OCI-LY1 (cell line): Measurements from ENCODE around the gene APOBEC4.

Experiments used
- H2AFZ ChIP-seq: fragments of 200-600 bp; sonication (generic), shearing (Covaris generic); 2 replicates; pipeline ENCODE4 v1.6.0; 2014; ENCODE audit warnings: antibody characterized with exemption, mild to moderate bottlenecking, low read length
- H3F3A ChIP-seq: fragments of 200-600 bp; sonication (generic), shearing (Covaris generic); 2 replicates; pipeline ENCODE4 v1.6.0; 2014; ENCODE audit warnings: mild to moderate bottlenecking, antibody characterized with exemption, low read length, moderate library complexity; ENCODE audit not compliant: insufficient read depth
- H3K27ac ChIP-seq: fragments of 200-600 bp; sonication (generic); 2 replicates; pipeline ENCODE4 v1.5.1; 2014; ENCODE audit warnings: low read length, mixed run types, mild to moderate bottlenecking, low read depth; ENCODE audit not compliant: poor library complexity, severe bottlenecking
- H3K27me3 ChIP-seq: fragments of 200-600 bp; sonication (generic); 2 replicates; pipeline ENCODE4 v1.6.0; 2014; ENCODE audit warnings: antibody characterized with exemption, mild to moderate bottlenecking, low read length, moderate library complexity; ENCODE audit not compliant: insufficient read depth
- H3K36me3 ChIP-seq: fragments of 200-600 bp; sonication (generic); 2 replicates; pipeline ENCODE4 v1.6.1; 2014; ENCODE audit warnings: mild to moderate bottlenecking, antibody characterized with exemption, low read length, moderate library complexity, mixed read lengths; ENCODE audit not compliant: insufficient read depth
- H3K4me1 ChIP-seq: fragments of 200-600 bp; sonication (generic); 2 replicates; pipeline ENCODE4 v1.5.1; 2014; ENCODE audit warnings: mild to moderate bottlenecking, low read length, moderate library complexity; ENCODE audit not compliant: insufficient read depth, severe bottlenecking
- H3K4me2 ChIP-seq: fragments of 200-600 bp; sonication (generic), shearing (Covaris generic); 2 replicates; pipeline ENCODE4 v1.6.1; 2014; ENCODE audit warnings: low read length
- H3K4me3 ChIP-seq: fragments of 200-600 bp; sonication (generic); 2 replicates; pipeline ENCODE4 v1.5.1; 2014; ENCODE audit warnings: low read length, low read depth, mild to moderate bottlenecking, mixed read lengths; ENCODE audit not compliant: poor library complexity, severe bottlenecking
- H3K79me2 ChIP-seq: fragments of 200-600 bp; shearing (Covaris generic); 2 replicates; pipeline ENCODE4 v1.6.1; 2016; ENCODE audit warnings: mixed run types, low read length, mixed read lengths; ENCODE audit not compliant: insufficient read depth
- H3K9ac ChIP-seq: fragments of 200-600 bp; sonication (generic), shearing (Covaris generic); 2 replicates; pipeline ENCODE4 v1.6.1; 2014; ENCODE audit warnings: mild to moderate bottlenecking, low read length, mixed read lengths
- H3K9me2 ChIP-seq: fragments of 200-600 bp; sonication (generic), shearing (Covaris generic); 2 replicates; pipeline ENCODE4 v1.6.1; 2014; ENCODE audit warnings: low read depth, mild to moderate bottlenecking, low read length, mixed read lengths
- H3K9me3 ChIP-seq: fragments of 200-600 bp; shearing (Covaris generic); 2 replicates; pipeline ENCODE4 v1.6.1; 2014; ENCODE audit warnings: low read length, mixed read lengths
- H4K20me1 ChIP-seq: fragments of 200-600 bp; sonication (generic), shearing (Covaris generic); 2 replicates; pipeline ENCODE4 v1.6.0; 2016; ENCODE audit warnings: mild to moderate bottlenecking, low read length; ENCODE audit not compliant: insufficient read depth
- EZH2 ChIP-seq: fragments of 200-600 bp; sonication (generic), shearing (Covaris generic); IDR thresholded peaks from 2 replicates; pipeline ENCODE4 v1.8.0; 2017; ENCODE audit warnings: borderline replicate concordance, mixed run types, mild to moderate bottlenecking, antibody characterized with exemption, low read length, moderate library complexity, mixed read lengths
- TF ChIP-seq, protein P1 (sequence below): fragments of 200-600 bp; sonication (generic), shearing (Covaris generic); IDR thresholded peaks from 2 replicates; pipeline ENCODE4 v1.5.1; 2017; ENCODE audit warnings: mild to moderate bottlenecking, antibody characterized with exemption, low read length, moderate library complexity, mixed read lengths

The APOBEC4 gene

DNA sequence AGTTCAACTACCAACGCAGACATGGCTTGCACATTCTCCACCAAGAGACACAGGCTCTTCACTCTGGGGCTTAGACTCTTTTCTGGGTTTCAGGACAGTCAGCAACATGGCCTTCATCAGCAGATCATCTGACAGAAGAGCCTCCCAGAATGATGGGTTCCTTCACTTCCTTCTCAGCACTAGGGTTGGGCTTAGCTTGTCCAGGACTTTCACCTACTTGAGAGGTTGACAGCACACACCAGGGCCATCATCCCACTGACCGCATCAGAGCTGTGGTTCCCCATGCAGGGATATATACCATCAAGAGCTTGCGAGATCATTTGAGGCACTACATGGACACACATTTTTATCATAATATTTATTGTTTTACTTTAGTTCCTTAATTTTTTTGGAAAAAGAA, 52.5 kb downstream of the APOBEC4 start:
- Histone ChIP-seq H3K4me1 (peaks cover 9% of the 10 kb centered on the region), H3K4me3 (no peak overlapping the region), H3F3A (no peaks in the 10 kb centered on the region), H3K9me2 (no peaks in the 10 kb centered on the region), H2AFZ (no peak overlapping the region), H3K4me2 (no peak overlapping the region), H3K9me3 (no peaks in the 10 kb centered on the region), H3K27me3 (no peaks in the 10 kb centered on the region; the same call in 1 of the 2 replicates), H3K79me2 (no peaks in the 10 kb centered on the region), H3K27ac (no peak overlapping the region), H4K20me1 (no peaks in the 10 kb centered on the region), H3K36me3 (no peaks in the 10 kb centered on the region), H3K9ac (no peak overlapping the region)
- TF ChIP-seq, protein P1, sequence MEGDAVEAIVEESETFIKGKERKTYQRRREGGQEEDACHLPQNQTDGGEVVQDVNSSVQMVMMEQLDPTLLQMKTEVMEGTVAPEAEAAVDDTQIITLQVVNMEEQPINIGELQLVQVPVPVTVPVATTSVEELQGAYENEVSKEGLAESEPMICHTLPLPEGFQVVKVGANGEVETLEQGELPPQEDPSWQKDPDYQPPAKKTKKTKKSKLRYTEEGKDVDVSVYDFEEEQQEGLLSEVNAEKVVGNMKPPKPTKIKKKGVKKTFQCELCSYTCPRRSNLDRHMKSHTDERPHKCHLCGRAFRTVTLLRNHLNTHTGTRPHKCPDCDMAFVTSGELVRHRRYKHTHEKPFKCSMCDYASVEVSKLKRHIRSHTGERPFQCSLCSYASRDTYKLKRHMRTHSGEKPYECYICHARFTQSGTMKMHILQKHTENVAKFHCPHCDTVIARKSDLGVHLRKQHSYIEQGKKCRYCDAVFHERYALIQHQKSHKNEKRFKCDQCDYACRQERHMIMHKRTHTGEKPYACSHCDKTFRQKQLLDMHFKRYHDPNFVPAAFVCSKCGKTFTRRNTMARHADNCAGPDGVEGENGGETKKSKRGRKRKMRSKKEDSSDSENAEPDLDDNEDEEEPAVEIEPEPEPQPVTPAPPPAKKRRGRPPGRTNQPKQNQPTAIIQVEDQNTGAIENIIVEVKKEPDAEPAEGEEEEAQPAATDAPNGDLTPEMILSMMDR, result no peak
- TF ChIP-seq EZH2, result no peak

DNA sequence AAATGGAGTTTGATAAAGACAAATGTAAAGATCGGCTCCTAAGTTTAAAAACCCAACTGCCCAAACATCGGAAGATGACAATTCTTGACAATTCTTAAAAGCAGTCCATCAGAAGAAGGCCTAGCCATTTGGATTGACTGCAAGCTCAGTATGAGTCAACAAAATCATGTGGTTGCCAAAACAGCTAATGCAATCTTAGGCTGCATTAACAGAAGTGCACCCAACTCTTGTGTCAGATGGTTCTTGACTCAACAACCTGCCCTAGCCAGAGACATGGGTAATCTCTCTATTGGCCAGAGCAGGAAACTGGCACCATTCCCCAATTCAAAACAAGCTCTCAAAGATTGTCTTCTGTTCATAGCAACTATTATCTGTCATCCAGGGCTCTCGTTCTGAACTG, 53.0 kb downstream of the APOBEC4 start:
- Histone ChIP-seq H3K4me1 (peaks cover 9% of the 10 kb centered on the region), H3F3A (no peaks in the 10 kb centered on the region), H2AFZ (no peak overlapping the region), H3K36me3 (no peaks in the 10 kb centered on the region), H3K9ac (no peak overlapping the region), H3K27ac (no peak overlapping the region), H4K20me1 (no peaks in the 10 kb centered on the region), H3K9me3 (no peaks in the 10 kb centered on the region), H3K79me2 (no peaks in the 10 kb centered on the region), H3K4me2 (no peak overlapping the region), H3K4me3 (no peak overlapping the region), H3K27me3 (no peaks in the 10 kb centered on the region; the same call in 1 of the 2 replicates), H3K9me2 (no peaks in the 10 kb centered on the region)
- no peak for TF ChIP-seq EZH2
- TF ChIP-seq, protein P1, result no peak

DNA sequence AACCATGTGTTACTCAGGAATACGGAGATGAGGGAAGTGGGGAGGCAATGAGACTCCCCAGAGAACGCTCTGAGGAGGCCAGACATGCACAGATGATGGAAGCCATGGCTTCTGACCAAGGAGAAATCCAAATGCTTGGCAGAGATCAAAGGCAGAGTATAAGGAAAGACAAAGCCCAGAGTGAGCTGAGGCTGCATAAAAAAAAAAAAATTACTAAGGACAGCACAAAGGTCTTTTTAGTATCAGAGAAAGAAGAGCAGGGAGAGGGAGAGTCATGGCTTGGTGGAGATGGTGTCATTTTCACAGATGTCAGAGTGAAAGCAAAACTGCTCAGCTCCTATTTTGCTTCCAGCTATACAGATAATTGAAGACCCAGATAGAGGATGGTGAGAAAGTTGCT, 54.7 kb downstream of the APOBEC4 start:
- no peaks in the 10 kb centered on the region for H3K9me3 ChIP-seq
- H3K4me2 ChIP-seq, result no peak overlapping the region
- H3K27me3 ChIP-seq, result no peaks in the 10 kb centered on the region; the same call in 1 of the 2 replicates
- H3K9me2 ChIP-seq, result no peaks in the 10 kb centered on the region
- no peak overlapping the region for H3K27ac ChIP-seq
- no peaks in the 10 kb centered on the region for H3K79me2 ChIP-seq
- H3K9ac ChIP-seq, result no peak overlapping the region
- no peaks in the 10 kb centered on the region for H3F3A ChIP-seq
- no peak overlapping the region for H2AFZ ChIP-seq
- no peaks in the 10 kb centered on the region for H3K36me3 ChIP-seq
- no peak for TF ChIP-seq EZH2
- TF ChIP-seq, protein P1, result no peak
- no peak overlapping the region for H3K4me3 ChIP-seq
- no peaks in the 10 kb centered on the region for H4K20me1 ChIP-seq
- no peaks in the 10 kb centered on the region for H3K4me1 ChIP-seq
